GM12874 (cell line): Measurements from ENCODE around the gene CXCL8.

Experiments
- TF ChIP-seq, protein P1 (sequence below): IDR thresholded peaks from 2 replicates; pipeline ENCODE4 v1.5.1; 2011; ENCODE audit warnings: low read depth, mild to moderate bottlenecking, control low read depth, low read length, moderate library complexity; ENCODE audit not compliant: insufficient read depth

CXCL8 gene

DNA sequence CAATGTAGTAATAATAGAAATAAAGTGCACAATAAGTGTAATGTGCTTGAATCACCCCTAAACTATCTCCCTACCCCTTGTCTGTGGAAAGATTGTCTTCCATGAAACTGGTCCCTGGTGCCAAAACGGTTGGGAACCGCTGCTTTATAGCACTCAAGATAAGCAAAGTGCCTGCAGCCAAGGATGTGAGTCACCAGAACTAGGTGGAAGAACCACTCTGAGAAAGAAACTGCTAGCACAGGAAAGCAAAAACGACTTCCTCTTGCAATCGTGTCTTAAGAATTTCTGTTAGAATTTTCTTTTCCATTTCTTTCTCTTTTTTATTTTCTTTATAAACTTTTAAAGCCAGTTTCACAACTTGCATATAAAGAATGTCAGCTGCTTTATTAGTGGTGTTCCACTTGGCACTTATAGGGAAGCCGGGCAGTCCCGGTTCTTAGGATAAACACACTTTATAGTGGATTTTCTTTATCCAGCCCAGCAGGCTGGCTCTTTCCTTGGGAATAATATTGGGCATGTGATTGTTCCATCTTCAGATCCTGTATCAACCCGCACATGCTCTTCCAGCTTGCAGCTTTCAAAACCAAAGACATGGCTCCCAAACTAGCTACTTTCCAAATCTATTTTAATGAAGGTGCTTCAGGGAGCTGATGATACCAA lies 32.3 kb upstream of the CXCL8 start:
- TF ChIP-seq, protein P1, sequence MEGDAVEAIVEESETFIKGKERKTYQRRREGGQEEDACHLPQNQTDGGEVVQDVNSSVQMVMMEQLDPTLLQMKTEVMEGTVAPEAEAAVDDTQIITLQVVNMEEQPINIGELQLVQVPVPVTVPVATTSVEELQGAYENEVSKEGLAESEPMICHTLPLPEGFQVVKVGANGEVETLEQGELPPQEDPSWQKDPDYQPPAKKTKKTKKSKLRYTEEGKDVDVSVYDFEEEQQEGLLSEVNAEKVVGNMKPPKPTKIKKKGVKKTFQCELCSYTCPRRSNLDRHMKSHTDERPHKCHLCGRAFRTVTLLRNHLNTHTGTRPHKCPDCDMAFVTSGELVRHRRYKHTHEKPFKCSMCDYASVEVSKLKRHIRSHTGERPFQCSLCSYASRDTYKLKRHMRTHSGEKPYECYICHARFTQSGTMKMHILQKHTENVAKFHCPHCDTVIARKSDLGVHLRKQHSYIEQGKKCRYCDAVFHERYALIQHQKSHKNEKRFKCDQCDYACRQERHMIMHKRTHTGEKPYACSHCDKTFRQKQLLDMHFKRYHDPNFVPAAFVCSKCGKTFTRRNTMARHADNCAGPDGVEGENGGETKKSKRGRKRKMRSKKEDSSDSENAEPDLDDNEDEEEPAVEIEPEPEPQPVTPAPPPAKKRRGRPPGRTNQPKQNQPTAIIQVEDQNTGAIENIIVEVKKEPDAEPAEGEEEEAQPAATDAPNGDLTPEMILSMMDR = no peak

DNA sequence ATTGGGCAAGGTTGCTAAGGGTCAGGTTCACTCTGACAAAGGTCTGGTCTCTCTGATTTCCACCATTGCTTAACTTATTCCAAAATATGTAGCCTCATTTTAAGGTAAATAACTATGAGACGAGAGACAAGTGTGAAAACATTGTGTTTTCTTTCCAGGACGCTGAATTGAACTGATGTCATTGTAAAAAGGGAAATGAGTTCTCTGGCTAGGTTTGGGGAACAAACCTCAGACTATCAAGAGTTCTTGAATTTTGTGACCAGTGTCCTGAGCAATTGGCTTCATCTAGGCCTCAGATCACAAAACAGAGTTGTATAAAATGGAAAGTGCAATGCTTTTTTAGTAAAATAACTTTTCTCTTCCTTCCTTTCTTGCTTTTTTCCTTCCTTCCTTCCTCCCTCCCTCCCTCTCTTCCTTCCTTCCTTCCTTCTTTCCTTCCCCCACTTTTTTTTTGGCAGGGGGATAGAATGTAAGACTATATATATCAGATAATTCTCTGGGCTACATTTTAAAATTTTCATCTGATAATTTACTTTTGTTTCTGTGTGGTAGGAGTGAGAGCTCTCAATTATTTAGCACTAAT lies 30.8 kb upstream of the CXCL8 start:
- TF ChIP-seq, protein P1 = no peak

DNA sequence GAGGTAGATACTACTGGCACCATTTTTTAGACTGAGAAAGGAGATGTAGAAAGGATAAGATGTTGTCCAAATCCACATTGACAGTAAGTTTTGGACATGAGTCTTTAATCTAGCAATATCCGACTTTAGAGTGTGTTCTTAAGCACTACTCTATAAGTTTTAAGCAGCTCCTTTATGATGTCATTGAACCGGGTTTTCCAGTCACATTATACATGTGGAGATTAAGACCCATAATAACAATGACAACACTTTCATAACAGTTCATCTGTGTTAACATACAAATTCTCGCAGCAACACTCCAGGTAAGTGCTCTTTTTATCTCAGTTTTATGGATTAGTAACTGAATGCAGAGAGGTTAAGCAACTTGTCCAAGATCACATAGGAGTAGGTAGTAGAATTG lies 30.3 kb upstream of the CXCL8 start:
- TF ChIP-seq, protein P1 = no peak

DNA sequence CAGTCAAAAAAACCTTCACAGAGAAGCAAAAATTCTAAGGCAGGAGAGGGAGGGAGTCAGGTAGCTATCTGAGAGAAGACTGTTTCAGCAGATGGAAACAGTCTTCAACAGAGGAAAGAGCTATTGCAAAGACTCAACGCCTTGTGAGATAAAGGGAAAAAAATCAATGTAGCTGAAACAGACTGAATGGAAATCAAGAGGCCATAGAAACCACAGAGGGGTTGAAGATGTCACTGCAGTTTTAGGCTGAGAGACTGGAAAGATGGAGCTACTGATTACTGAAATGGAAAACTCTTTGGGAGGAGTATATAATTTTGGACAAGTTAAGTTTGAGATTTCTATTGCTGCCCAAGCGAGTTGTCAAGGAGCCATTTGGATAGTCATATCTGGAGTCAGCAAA lies 28.4 kb upstream of the CXCL8 start:
- TF ChIP-seq, protein P1 = no peak

DNA sequence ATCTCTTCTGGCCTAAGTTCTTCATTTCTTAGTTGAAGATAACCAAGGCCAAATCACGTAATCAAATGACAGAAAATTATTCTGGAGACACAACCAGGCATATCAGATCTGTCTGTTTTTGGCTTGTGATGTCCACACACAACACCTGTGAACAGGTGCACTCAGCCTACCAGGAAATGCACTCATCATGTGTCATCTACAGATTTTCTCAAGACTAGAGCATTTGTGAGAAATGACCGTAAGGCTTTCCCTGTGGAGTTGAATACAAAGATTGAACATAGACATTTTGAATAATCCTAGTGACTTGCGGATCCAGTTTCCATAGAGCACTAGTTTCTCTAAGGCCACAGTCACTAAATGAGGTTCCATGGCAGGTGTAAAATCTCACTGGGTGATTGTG lies 26.7 kb upstream of the CXCL8 start:
- TF ChIP-seq, protein P1 = no peak

DNA sequence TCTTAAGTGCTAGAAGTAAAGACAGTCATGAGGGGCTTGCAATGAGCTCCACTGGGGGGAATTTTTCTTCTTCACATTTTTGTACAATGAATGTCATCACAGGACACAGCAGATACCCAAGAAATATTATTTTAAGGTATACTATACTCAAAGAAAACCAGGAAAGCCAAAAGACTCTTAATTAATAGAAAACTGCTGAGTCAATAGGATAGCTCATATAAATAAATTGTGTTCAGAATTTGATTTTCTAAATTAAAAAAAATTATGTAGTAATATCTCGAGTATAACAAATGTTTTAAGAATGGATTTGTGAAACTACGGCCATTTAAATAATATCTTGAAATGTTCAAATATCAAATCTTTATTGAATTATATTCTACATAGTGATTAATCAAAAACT lies 25.7 kb upstream of the CXCL8 start:
- TF ChIP-seq, protein P1 = no peak

DNA sequence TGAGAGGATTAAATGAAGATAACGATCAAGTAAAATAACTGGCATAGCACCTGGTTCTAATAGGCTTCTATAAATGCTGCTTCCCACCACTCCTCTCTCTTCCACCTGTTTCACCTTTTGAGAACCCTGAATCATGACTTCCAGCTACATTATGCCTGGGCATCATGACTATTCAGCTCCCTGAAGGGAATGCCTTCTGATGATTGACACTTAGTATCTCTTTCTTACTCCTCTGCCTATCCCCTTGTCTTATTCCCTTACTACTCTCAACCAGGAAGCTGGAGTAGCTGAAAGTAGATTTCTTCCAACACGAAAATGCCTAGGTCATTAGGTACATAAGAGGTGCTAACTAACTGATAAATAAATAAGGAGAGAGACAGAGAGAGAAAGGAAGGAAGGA lies 24.7 kb upstream of the CXCL8 start:
- TF ChIP-seq, protein P1 = no peak
